A549 (cell line): ENCODE data around the gene CDC42BPG. TPM values are rescaled to one million over a fixed set of nuclear protein-coding genes. Genes with fewer than 3 reads are reported as not detected.

Source experiments
- ATAC-seq, 2 experiments: fragments of 200-7000 bp in 1 of 2; fragments of >200 bp in 1 of 2; cut with Nextera tagmentation in 1 of 2; cut with Tn5 transposase in 1 of 2; 3 replicates each; pipeline versions ENCODE4 v1.8.0 to v1.9.1; 2018 to 2020; ENCODE audit warnings: mild to moderate bottlenecking in 1 of 2, moderate library complexity in 1 of 2
- CTCF ChIA-PET: fragments of 300-600 bp; sonication (Branson Sonifier 250); formaldehyde crosslinking; extraction: SDS; loops from one replicate; lab custom pipeline; 2021; ENCODE audit warnings: antibody characterized with exemption, inconsistent platforms; lab: Yijun Ruan, JAX
- POLR2A ChIA-PET: fragments of 350-600 bp; formaldehyde crosslinking; extraction: SDS; loops from one replicate; lab custom pipeline; 2021; ENCODE audit warnings: antibody characterized with exemption, inconsistent platforms; lab: Yijun Ruan, JAX
- DNase-seq, 2 experiments: peaks; one replicate each; pipeline versions ENCODE4 v3.0.0 to v3.0.0-alpha.2; 2011 to 2016; ENCODE audit warnings: low read depth in 1 of 2, low spot score in 1 of 2
- FAIRE-seq: peaks from 2 replicates; lab custom pipeline; 2011; peaks lifted over from hg19 to GRCh38; lab: Jason Lieb, UNC
- H3K27ac ChIP-seq, 2 experiments: fragments of >200 bp; sonication (Bioruptor Twin); formaldehyde crosslinking; 3 replicates each; pipeline ENCODE4 v1.5.1; 2016 to 2017
- H3K4me1 ChIP-seq: fragments of >200 bp; sonication (Bioruptor Twin); formaldehyde crosslinking; 3 replicates; pipeline ENCODE4 v1.6.1; 2016
- H3K4me2 ChIP-seq: fragments of >200 bp; sonication (Bioruptor Twin); formaldehyde crosslinking; 3 replicates; pipeline ENCODE4 v1.6.1; 2016
- H3K4me3 ChIP-seq: fragments of >200 bp; sonication (Bioruptor Twin); formaldehyde crosslinking; 3 replicates; pipeline ENCODE4 v1.5.1; 2016
- H3K9me3 ChIP-seq: fragments of >200 bp; sonication (Bioruptor Twin); formaldehyde crosslinking; 3 replicates; pipeline ENCODE4 v1.6.1; 2016
- BHLHE40 ChIP-seq: IDR thresholded peaks from 2 replicates; pipeline ENCODE4 v1.6.1; 2012; ENCODE audit warnings: low read depth, low read length, inconsistent platforms
- CEBPB ChIP-seq, 2 experiments: fragments of >200 bp in 1 of 2; sonication (Bioruptor Twin) in 1 of 2; formaldehyde crosslinking in 1 of 2; IDR thresholded peaks; 2 replicates each; pipeline ENCODE4 v1.6.1; 2012 to 2016
- CHD2 ChIP-seq: fragments of 150-350 bp; IDR thresholded peaks from 2 replicates; pipeline ENCODE4 v1.6.1; 2014; ENCODE audit warnings: low read length; ENCODE audit not compliant: partially characterized antibody
- CHD4 ChIP-seq: fragments of 200-600 bp; sonication (generic); IDR thresholded peaks from 2 replicates; pipeline ENCODE4 v1.6.1; 2016; ENCODE audit warnings: antibody characterized with exemption, mild to moderate bottlenecking, borderline replicate concordance
- CTCF ChIP-seq: fragments of >200 bp; sonication (Bioruptor Twin); formaldehyde crosslinking; IDR thresholded peaks from 3 replicates; pipeline ENCODE4 v1.5.1; 2016
- EP300 ChIP-seq, 2 experiments: fragments of >200 bp; sonication (Bioruptor Twin); formaldehyde crosslinking; IDR thresholded peaks; 2 replicates in 1 of 2; 3 replicates in 1 of 2; pipeline ENCODE4 v1.6.1; 2016 to 2017
- FOSL2 ChIP-seq, 2 experiments: fragments of 450-650 bp in 1 of 2; fragments of >200 bp in 1 of 2; sonication (Bioruptor Twin) in 1 of 2; formaldehyde crosslinking; IDR thresholded peaks; 2 replicates each; pipeline versions ENCODE4 v1.5.0 to v1.6.1; 2016 to 2020; ENCODE audit warnings: mild to moderate bottlenecking in 1 of 2, moderate library complexity in 1 of 2
- FOXS1 ChIP-seq: fragments of 250-450 bp; sonication (Bioruptor Pico); IDR thresholded peaks from 2 replicates; pipeline ENCODE4 v1.5.0; 2020; ENCODE audit warnings: mild to moderate bottlenecking, moderate library complexity
- GATA3 ChIP-seq: IDR thresholded peaks from 2 replicates; pipeline ENCODE4 v1.6.1; 2012; ENCODE audit warnings: borderline replicate concordance
- HEYL ChIP-seq: fragments of 250-450 bp; sonication (Bioruptor Pico); IDR thresholded peaks from 2 replicates; pipeline ENCODE4 v1.8.0; 2021; ENCODE audit warnings: mild to moderate bottlenecking, moderate library complexity
- JUNB ChIP-seq: fragments of >200 bp; sonication (Bioruptor Twin); formaldehyde crosslinking; IDR thresholded peaks from 2 replicates; pipeline ENCODE4 v1.6.1; 2016
- KDM5A ChIP-seq: fragments of 200-600 bp; sonication (generic); IDR thresholded peaks from 2 replicates; pipeline ENCODE4 v1.6.1; 2016; ENCODE audit warnings: antibody characterized with exemption, mild to moderate bottlenecking
- MAFK ChIP-seq: fragments of 450-650 bp; IDR thresholded peaks from 2 replicates; pipeline ENCODE4 v1.6.1; 2014; ENCODE audit not compliant: partially characterized antibody
- MAX ChIP-seq: IDR thresholded peaks from 2 replicates; pipeline ENCODE4 v1.6.1; 2012
- POLR2A ChIP-seq: IDR thresholded peaks from 2 replicates; pipeline ENCODE4 v1.6.1; 2012; ENCODE audit warnings: mild to moderate bottlenecking, low read length
- RARB ChIP-seq: fragments of 250-450 bp; sonication (Bioruptor Pico); IDR thresholded peaks from 2 replicates; pipeline ENCODE4 v1.8.0; 2021; ENCODE audit warnings: mild to moderate bottlenecking, moderate library complexity
- RCOR1 ChIP-seq: fragments of 150-350 bp; IDR thresholded peaks from 2 replicates; pipeline ENCODE4 v1.6.1; 2014; ENCODE audit warnings: antibody characterized with exemption, low read length, low read depth
- REST ChIP-seq: fragments of 200-600 bp; sonication (generic); IDR thresholded peaks from 2 replicates; pipeline ENCODE4 v1.6.1; 2016; ENCODE audit warnings: antibody characterized with exemption, mild to moderate bottlenecking, moderate library complexity
- TFCP2L1 ChIP-seq: fragments of 250-450 bp; sonication (Bioruptor Pico); IDR thresholded peaks from 2 replicates; pipeline ENCODE4 v1.5.0; 2021; ENCODE audit warnings: mild to moderate bottlenecking
- TP53 ChIP-seq: fragments of 250-450 bp; sonication (Bioruptor Pico); IDR thresholded peaks from 2 replicates; pipeline ENCODE4 v1.5.0; 2021; ENCODE audit warnings: mild to moderate bottlenecking, moderate library complexity
- ZFP36 ChIP-seq: fragments of 450-650 bp; IDR thresholded peaks from 2 replicates; pipeline ENCODE4 v1.6.1; 2014; ENCODE audit warnings: borderline replicate concordance; ENCODE audit not compliant: partially characterized antibody
- WGBS: methylation state at CpG from one replicate; pipeline ENCODE4 v1.1.6; 2017; ENCODE audit errors: missing lambda C conversion rate; 5-methylcytosine and 5-hydroxymethylcytosine counted together
- polyA plus RNA-seq, 4 experiments: library from polyadenylated mRNA; depleted of rRNA in 3 of 4; stranded (reverse); fragments of >200 nt; fragmentation: RNase III in 1 of 4; extraction: RNeasy Plus Mini Kit Qiagen cat#74134 plus additional on column Dnase treatment in 1 of 4; gene quantifications; 2 replicates in 3 of 4; 3 replicates in 1 of 4; pipeline ENCODE4 v1.2.3, GENCODE V29; 2011 to 2017
- TF ChIP-seq, protein P1 (sequence below): fragments of 250-450 bp; sonication (Bioruptor Pico); IDR thresholded peaks from 2 replicates; pipeline ENCODE4 v1.5.0; 2020; ENCODE audit warnings: low read depth, mild to moderate bottlenecking, moderate library complexity
- TF ChIP-seq, protein P2 (sequence below): IDR thresholded peaks from 2 replicates; pipeline ENCODE4 v1.6.1; 2012; ENCODE audit warnings: low read depth, borderline replicate concordance
- TF ChIP-seq, protein P3 (sequence below): fragments of >200 bp; sonication (Bioruptor Twin); formaldehyde crosslinking; IDR thresholded peaks from 2 replicates; pipeline ENCODE4 v1.6.1; 2016
- TF ChIP-seq, protein P4 (sequence below): fragments of 450-650 bp; IDR thresholded peaks from 2 replicates; pipeline ENCODE4 v1.6.1; 2014; ENCODE audit warnings: antibody characterized with exemption

Gene CDC42BPG
- polyA plus RNA-seq, 2 of the 4 experiments (the other 2 are of a cell fraction), result 0.35 to 1.0 TPM

- ATAC-seq (no peak), DNase-seq (no peak), FAIRE-seq (no peak)
- WGBS, result 93% methylated on average over 8 of the region's 9 CpGs
- Histone ChIP-seq H3K4me2 (no peak overlapping the region), H3K4me3 (no peak overlapping the region), H3K4me1 (peaks cover 20% of the 10 kb centered on the region), H3K9me3 (no peaks in the 10 kb centered on the region), H3K27ac (no peak overlapping the region)
- POLR2A ChIA-PET, result no interaction called here
- TF ChIP-seq TP53 (CRISPR knock-in tag) (no peak), EP300 (IDR thresholded peaks at IDR 0.05) (no peak), HEYL (CRISPR knock-in tag) (no peak), MAFK (no peak), KDM5A (no peak), FOXS1 (no peak), CEBPB (IDR thresholded peaks at IDR 0.05) (no peak)
- TF ChIP-seq, protein P1, sequence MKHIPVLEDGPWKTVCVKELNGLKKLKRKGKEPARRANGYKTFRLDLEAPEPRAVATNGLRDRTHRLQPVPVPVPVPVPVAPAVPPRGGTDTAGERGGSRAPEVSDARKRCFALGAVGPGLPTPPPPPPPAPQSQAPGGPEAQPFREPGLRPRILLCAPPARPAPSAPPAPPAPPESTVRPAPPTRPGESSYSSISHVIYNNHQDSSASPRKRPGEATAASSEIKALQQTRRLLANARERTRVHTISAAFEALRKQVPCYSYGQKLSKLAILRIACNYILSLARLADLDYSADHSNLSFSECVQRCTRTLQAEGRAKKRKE (CRISPR knock-in tag), result no peak
- TF ChIP-seq, protein P2, sequence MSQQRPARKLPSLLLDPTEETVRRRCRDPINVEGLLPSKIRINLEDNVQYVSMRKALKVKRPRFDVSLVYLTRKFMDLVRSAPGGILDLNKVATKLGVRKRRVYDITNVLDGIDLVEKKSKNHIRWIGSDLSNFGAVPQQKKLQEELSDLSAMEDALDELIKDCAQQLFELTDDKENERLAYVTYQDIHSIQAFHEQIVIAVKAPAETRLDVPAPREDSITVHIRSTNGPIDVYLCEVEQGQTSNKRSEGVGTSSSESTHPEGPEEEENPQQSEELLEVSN, result no peak
- CTCF ChIA-PET, result no interaction called here
These were observed 39.0 kb downstream of the CDC42BPG start for GRCh38 chr11:64805481-64805880.

DNA sequence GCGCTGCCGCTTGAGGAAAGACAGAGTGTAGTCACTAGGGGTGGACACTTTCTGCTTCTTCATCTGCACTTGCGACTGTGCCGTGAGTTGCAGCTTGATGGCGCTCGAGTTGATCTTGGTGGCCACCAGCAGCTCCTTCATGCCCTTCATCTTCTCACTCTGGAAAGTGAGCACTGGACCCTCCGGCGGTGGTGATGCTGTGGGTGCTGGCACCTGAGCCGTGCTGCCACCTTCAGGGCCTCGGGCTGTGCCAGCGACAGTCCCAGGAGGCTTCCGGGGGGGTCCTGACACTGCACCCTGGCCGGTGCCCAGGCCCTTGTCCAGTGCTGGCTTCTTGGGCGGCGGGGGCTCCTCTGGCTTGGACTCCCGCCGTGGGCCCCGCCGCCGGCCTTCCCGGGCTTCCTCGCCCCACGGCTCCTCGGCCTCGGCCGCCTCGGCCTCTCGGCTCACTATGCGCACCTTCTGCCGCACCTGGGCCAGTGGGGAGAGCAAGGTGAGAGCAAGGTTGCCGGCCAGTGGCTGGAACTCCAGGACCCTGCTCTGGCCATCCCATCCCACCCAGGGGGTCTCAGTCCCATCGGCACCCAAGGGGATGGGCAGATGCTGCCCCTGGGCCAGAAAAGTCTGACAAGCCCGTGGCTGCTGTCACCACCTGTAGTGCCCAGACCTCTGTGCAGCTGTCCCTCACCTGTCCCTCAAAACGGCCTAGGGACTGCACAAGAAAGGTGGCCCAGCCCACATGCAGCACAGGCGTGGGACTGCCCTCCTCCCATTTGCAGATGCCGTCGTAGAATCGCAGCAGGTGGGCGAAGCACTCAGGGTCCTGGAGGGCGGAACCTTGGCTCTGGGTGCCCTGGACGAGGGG is 39.9 kb downstream of the CDC42BPG start:
- ATAC-seq, result peak; percentile 3 to 11; a peak in 3 of 6 replicates
- no peak for TF ChIP-seq TFCP2L1 (CRISPR knock-in tag)
- no peak for TF ChIP-seq RCOR1
- TF ChIP-seq, protein P3, sequence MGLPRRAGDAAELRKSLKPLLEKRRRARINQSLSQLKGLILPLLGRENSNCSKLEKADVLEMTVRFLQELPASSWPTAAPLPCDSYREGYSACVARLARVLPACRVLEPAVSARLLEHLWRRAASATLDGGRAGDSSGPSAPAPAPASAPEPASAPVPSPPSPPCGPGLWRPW, result no peak
- no peak for TF ChIP-seq BHLHE40
- no peak for TF ChIP-seq ZFP36
- TF ChIP-seq RARB (CRISPR knock-in tag), result no peak
- no peak for TF ChIP-seq CHD4
- no peak for TF ChIP-seq GATA3
- no peak for TF ChIP-seq MAX
- TF ChIP-seq CHD2, result no peak
- TF ChIP-seq FOSL2 (IDR thresholded peaks at IDR 0.05), result no peak
- no peak for TF ChIP-seq FOSL2 (CRISPR knock-in tag; IDR thresholded peaks at IDR 0.05)
- TF ChIP-seq, protein P4, sequence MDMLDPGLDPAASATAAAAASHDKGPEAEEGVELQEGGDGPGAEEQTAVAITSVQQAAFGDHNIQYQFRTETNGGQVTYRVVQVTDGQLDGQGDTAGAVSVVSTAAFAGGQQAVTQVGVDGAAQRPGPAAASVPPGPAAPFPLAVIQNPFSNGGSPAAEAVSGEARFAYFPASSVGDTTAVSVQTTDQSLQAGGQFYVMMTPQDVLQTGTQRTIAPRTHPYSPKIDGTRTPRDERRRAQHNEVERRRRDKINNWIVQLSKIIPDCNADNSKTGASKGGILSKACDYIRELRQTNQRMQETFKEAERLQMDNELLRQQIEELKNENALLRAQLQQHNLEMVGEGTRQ, result no peak
- TF ChIP-seq TP53 (CRISPR knock-in tag), result no peak
- TF ChIP-seq HEYL (CRISPR knock-in tag), result no peak
- no peak for TF ChIP-seq CTCF
- TF ChIP-seq JUNB, result no peak
- TF ChIP-seq POLR2A, result no peak
- TF ChIP-seq REST, result no peak
- Histone ChIP-seq H3K9me3 (no peaks in the 10 kb centered on the region), H3K27ac (no peak overlapping the region), H3K4me2 (peak overlapping the region; percentile 73), H3K4me1 (peaks cover 27% of the 10 kb centered on the region), H3K4me3 (no peak overlapping the region)
- no peak for FAIRE-seq
- 92% methylated on average over 36 of the region's 41 CpGs for WGBS
- POLR2A ChIA-PET, result no interaction called here
- peak in 1 of 2 experiments; percentile 49 for DNase-seq
- CTCF ChIA-PET, result interaction anchor here (0.7 to 7.8 kb wide), 12 partner anchors 15 to 355 kb away, joined by 3 to 79 read pairs (median 3); no protein-coding TSS in a partner anchor
